Activated gamma-delta T cell treated with Interleukin-2 at 50 U/mL for 16 hours (primary cell): Measurements from ENCODE around the gene HOXB13.
"Not testable (repeated sequence)": the region's sequence is repeated elsewhere in the genome, so short reads cannot be mapped to it uniquely, and the experiment has no call there.

Source experiments
- DNase-seq: peaks from one replicate; pipeline ENCODE4 v3.0.0-alpha.2; 2020

The HOXB13 gene

GRCh38 chr17:48725288-48726064 is 3.1 kb downstream of the HOXB13 start:
- DNase-seq, result no peak

- no peak for DNase-seq
Measured at GRCh38 chr17:48725004-48725287, 3.6 kb downstream of the HOXB13 start.

GRCh38 chr17:48724251-48725003 is 4.1 kb downstream of the HOXB13 start:
- DNase-seq, result peak; percentile 73

GRCh38 chr17:48723423-48724250 is 4.9 kb downstream of the HOXB13 start:
- no peak for DNase-seq

GRCh38 chr17:48722915-48723422 is 5.6 kb downstream of the HOXB13 start, which contains the start of gene PRAC2:
Gene PRAC2 (plus strand): TSS chr17:48723185. CDS start chr17:48724411, 1,226 bp downstream.
- no peak for DNase-seq

- no peak for DNase-seq
Measured at GRCh38 chr17:48722201-48722907, 6.2 kb downstream of the HOXB13 start, which contains the start of gene PRAC1. Gene PRAC1 (minus strand): TSS chr17:48722518. CDS start chr17:48722392, 126 bp downstream.

GRCh38 chr17:48721009-48721402 is 7.5 kb downstream of the HOXB13 start:
- no peak for DNase-seq

- no peak for DNase-seq
Measured at GRCh38 chr17:48720266-48721008, 8.1 kb downstream of the HOXB13 start.

- no peak for DNase-seq
Measured at GRCh38 chr17:48719642-48720265, 8.8 kb downstream of the HOXB13 start.

- no peak for DNase-seq
Measured at GRCh38 chr17:48718761-48719641, 9.5 kb downstream of the HOXB13 start.

GRCh38 chr17:48718227-48718760 is 10.3 kb downstream of the HOXB13 start:
- DNase-seq, result no peak

GRCh38 chr17:48717367-48718226 is 11.0 kb downstream of the HOXB13 start:
- DNase-seq, result no peak

- DNase-seq, result not testable (repeated sequence)
Measured at GRCh38 chr17:48716549-48716948, 12.0 kb downstream of the HOXB13 start.

GRCh38 chr17:48715496-48716399 is 12.8 kb downstream of the HOXB13 start:
- DNase-seq, result no peak

- DNase-seq, result no peak
Measured at GRCh38 chr17:48711128-48711527, 17.4 kb downstream of the HOXB13 start.

GRCh38 chr17:48704361-48705248 is 23.9 kb downstream of the HOXB13 start:
- no peak for DNase-seq
